Activated CD8-positive, alpha-beta memory T cell treated with anti-CD3 and anti-CD28 coated beads for 24 hours (primary cell): ENCODE results near the gene LYPD5.

Experiments used
- DNase-seq: peaks from one replicate; pipeline ENCODE4 v3.0.0-alpha.2; 2020

LYPD5 gene

DNA sequence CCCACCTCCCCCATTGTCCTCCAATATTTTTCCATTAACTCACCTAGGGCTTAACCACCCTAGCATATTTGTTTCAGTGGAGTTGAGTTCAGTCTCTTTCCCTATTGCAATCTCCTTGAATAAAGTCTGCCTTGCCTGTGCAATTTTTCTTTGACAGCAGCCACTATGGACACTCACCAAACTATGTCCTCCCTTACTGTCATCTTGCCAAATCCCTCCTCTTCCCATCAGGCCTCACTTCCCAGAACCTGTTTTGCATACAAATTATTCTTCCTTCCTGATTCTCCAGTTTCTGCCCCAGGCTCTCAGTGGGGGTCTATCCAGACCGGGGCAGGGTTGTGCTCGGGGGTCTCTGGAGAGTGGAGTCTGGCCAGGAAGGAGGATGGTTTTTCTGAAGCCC, 2.2 kb upstream of the LYPD5 start:
- DNase-seq: no peak

GRCh38 chr19:43799502-43800142, 2.6 kb downstream of the LYPD5 start:
- no peak for DNase-seq

- DNase-seq: peak; percentile 83
Observed at GRCh38 chr19:43798546-43799409, 3.5 kb downstream of the LYPD5 start.

DNA sequence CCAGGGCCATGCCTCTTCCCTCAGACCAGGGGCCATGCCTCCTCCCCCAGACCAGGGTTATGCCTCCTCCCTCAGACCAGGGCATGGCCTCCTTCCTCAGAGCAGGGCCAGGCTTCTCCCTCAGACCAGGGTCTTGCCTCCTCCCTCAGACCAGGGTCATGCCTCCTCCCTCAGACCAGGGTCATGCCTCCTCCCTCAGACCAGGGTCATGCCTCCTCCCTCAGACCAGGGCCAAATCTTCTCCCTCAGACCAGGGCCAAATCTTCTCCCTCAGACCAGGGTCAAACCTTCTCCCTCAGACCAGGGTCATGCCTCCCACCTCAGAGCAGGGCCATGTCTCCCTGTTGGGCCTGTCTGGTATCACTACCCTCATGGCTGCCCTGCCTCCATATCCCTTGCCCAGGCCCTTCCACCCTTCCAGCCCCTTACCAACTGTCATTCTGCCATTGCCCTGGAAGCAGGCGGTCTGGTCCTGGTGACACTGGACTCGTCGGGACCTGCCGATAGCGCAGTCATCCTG, 4.2 kb downstream of the LYPD5 start:
- DNase-seq: no peak

DNA sequence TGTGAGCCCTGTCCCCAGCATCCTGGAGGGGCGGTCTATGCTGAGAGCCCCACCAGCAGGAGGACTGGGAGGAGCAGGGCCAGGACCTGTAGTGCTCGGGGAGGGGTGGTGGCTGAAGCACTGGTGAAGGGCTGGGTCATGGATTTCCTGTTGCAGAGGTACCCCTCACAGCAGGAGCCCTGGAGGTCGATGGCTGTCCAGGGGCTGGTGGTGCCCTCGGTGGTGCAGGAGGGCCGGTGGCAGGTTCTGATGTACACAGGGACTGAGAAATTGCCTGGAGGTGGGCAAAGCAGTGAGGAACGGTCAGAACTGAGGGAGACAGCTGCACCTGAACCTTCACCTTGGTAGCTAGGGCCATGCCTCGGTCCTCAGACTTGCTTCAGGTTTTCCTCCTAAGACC, 4.7 kb downstream of the LYPD5 start:
- DNase-seq: no peak

- no peak for DNase-seq
Observed at GRCh38 chr19:43797118-43797517, 5.1 kb downstream of the LYPD5 start.

DNA sequence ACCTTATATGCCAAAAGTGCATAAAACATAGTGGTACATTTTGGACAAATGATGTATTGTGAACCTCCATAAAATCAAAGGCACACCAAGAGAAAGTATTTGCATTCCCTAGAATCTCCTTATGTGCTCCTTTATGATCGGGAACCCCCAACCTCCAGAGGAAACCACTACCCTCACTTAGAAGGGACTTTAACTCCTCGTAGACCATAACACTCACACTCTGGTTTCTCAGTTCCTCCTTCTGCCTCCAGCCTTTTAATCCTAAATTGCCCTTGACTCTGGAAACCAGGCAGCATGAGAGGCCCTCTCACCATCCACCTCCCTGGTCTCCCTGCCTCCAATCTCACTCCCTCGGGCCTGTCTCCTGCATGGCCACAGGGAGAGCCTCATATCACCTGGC, 11.7 kb downstream of the LYPD5 start:
- no peak for DNase-seq

DNA sequence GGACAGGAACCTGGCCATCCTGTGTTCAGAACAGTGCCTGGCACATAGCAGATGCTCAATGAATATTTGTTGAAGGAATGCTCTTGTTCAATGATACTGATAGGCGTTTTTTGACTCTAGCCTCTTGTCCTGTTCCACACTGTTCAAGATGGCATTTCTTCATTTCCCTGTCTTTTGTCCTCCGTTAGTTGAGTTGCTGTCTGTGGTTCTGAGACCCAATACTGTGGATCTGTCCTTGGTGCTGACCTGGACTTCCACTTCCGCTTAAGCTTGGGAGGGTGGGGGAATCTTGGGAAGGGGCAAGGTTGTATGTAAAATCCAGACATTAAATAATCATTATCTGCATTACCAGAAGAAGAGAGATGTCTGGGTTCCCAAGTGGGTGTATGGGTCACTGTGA, 13.2 kb downstream of the LYPD5 start:
- DNase-seq: no peak

- no peak for DNase-seq
Observed at GRCh38 chr19:43786665-43787064, 15.6 kb downstream of the LYPD5 start.

DNA sequence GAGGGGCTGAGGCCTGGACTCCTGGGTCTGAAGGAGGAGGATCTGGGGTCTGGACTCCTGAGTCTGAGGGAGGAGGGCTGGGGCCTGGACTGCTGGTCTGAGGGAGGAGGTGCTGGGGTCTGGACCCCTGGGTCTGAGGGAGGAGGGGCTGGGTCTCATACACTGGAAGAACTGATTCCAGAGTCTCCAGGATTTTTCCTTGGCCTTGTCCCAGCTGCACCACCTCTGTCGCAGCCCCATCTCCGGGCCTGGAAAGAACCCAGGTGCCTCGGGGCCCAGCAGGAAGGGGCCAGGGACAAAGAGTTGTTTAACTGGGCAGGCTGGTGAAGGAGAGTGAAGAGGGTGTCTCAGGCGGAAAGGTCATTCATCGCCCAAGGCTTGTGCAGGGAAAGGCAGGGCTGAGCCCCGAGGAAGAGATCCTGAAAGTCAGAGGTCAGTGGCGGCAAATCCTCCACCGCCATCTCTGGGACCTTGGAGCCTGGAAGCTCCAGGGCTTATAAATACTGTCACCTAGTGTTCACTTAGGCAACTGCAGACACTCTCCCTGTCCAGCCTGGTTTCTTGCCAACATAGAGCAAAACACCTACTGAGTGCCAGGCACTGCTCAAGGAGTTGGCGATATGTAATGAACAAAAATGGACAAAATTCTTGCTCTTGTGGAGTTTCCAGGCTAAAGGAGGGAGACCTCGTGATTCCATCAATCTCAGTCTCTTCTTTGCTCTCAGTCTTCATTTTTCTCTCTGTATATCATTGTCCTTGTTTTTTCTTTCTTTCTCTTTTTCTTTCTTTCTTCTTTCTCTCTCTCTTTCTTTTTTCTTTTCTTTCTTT, 17.1 kb downstream of the LYPD5 start:
- DNase-seq: peak; percentile 77

GRCh38 chr19:43784241-43784980, 17.8 kb downstream of the LYPD5 start:
- DNase-seq: peak; percentile 81

DNA sequence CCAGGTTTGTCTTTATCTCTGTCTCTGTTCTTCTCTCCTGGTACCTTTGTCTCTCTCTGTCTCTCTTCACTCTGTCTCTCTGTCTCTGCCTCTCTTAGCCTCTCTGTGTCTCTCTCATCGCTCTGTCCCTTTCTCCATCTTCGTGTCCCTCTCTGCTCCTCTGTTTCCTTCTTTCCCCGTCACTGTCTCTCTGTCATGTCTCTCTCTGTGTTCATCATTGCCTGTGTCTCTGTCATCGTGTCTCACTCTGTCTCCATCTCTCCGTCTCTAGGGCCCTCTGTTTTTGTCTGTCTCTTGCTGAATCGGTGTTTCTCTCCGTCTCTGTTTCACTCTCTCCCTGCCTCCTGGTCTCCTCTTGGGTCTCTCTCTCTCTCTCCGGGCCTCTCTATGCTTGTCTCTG, 18.6 kb downstream of the LYPD5 start:
- DNase-seq: no peak

DNA sequence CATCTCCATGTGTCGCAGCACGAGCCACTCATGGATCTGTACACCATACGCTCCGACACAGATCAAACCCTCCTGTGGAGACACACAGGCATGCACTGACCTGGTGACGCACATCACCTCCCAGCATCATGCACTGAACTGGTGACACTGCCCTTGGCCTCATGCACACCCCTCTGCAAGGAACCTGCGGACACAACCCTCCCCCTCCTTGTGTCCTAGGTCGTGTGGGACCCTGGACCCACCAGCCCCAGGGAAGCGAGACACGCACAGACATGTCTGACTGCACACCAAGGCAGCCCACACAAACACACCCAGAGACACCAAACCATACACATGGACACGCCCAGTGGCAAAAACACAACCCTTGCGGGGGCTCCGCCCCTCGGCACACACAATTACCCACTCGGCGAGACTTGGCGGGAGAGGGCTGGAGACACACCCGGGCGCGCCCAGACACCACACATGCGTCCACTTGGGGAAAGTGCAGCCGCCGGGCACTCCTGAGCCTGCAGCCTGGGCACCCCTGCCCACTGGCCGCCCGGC, 19.5 kb downstream of the LYPD5 start:
- no peak for DNase-seq

DNA sequence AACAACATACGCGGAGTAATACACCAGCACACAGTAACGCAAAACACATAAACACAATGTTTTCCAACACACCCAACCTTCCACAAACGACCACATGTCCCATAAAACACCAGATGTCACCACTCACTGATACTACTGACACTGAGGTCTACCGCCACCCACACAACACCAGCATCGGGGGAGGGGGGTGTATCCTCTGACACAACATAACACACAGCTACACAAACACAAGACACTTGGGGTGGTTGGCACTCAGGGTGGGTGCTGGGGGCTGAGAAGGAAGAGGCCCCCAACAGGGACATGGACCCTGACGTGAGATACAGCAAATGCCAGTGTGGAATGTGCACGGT, 20.0 kb downstream of the LYPD5 start:
- no peak for DNase-seq

- DNase-seq: no peak
Observed at GRCh38 chr19:43781630-43782310, 20.5 kb downstream of the LYPD5 start.

DNA sequence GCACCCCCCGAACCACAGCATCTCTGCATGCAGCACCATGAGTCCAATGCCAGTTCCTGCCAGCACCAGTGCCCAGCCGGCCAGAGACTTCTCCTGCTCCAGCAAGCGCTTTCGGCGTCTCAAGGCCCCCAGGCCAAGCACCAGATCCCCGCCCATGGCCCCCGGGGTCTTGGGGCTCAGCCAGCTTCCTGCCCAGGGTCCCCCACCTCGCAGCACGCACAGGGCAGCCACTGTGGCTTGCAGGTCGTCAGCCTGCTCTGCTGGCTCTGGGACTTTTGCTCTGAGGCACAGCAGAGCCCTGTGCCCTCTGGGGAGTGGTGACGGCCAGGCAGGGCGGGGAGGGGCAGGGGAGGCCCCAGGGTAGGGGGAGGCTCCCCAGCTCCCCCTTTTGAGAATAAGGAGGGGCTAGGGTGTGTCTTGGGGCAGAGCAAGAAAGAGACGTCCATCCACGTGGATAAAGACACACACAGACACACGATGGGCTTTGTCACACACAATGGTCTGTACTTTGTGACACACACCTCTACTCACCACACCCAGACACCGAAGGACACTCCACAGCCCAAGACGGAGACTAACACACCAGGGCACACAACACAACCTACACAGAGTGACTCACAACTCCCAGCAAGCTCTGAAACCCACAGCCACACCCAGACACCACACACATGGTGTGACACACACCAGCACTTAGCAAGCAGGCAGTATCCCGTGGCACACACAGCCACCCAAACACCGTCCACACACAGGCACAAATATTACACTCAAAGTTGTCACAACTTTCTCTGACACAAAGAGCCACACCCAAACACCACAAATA, 21.3 kb downstream of the LYPD5 start, which contains the start of gene KCNN4:
KCNN4 (minus strand) TSS at position 268 of the 820 bp plus-strand sequence; CDS start at position 156, 112 bp downstream.
- peak; percentile 84 for DNase-seq

GRCh38 chr19:43779820-43780219, 22.4 kb downstream of the LYPD5 start:
- DNase-seq: no peak

DNA sequence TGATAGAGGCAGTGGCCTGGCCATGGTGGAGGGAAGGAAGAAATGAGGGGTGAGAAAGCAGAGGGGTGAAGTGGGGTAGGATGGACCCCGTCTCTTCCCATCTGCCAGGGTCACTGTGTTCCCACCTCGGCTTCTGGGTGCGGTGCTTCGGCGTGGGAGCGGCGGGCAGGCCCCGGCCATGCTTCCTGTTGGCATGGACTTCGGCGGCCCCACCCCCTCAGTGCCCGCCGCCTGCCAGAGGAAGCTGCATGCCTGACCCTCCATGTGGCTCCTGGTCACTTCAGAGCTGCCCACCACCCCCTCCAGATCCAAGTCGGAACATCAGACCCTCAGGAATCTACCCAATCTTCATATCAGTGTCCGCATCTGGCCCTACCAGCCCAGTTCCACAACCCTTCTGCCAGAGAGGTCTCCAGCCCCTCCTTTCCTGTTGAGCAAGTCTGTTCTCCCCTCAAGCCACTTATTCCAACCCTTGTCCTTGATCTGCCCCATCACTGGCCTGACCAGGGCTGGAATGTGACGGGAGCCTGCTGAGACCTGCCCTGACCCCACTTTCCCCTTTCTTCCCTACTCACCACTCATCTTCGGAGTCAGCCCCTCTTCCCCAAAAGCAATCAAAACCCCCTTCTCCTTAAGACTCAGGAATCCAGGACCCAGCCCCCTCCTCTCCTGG, 23.0 kb downstream of the LYPD5 start:
- DNase-seq: no peak

- DNase-seq: no peak
Observed at GRCh38 chr19:43778651-43779050, 23.6 kb downstream of the LYPD5 start.

GRCh38 chr19:43777163-43777695, 25.0 kb downstream of the LYPD5 start:
- no peak for DNase-seq
